KMS-11 (cell line): ENCODE data around the gene SIN3B.
A peak's percentile ranks its signal among the peaks of the same experiment; 100 is the strongest.

ENCODE experiments used
- H2AFZ ChIP-seq: fragments of 200-600 bp; sonication (generic); 2 replicates; pipeline ENCODE4 v1.6.1; 2016; ENCODE audit warnings: antibody characterized with exemption, mixed run types, low read depth
- H3K27ac ChIP-seq: fragments of 200-600 bp; sonication (generic); 2 replicates; pipeline ENCODE4 v1.6.1; 2016; ENCODE audit warnings: mild to moderate bottlenecking, mixed run types
- H3K27me3 ChIP-seq: fragments of 200-600 bp; sonication (generic); 2 replicates; pipeline ENCODE4 v1.6.1; 2017; ENCODE audit warnings: mild to moderate bottlenecking, low read depth, mixed run types, moderate library complexity; ENCODE audit not compliant: insufficient read depth
- H3K36me3 ChIP-seq: fragments of 200-600 bp; sonication (generic); 2 replicates; pipeline ENCODE4 v1.6.1; 2017; ENCODE audit warnings: mild to moderate bottlenecking, mixed run types; ENCODE audit not compliant: insufficient read depth
- H3K4me1 ChIP-seq: fragments of 200-600 bp; sonication (generic); 2 replicates; pipeline ENCODE4 v1.6.1; 2016; ENCODE audit warnings: mild to moderate bottlenecking, low read depth, mixed run types; ENCODE audit not compliant: poor library complexity, severe bottlenecking
- H3K4me2 ChIP-seq: fragments of 200-600 bp; sonication (generic); 2 replicates; pipeline ENCODE4 v1.7.0; 2016; ENCODE audit warnings: mild to moderate bottlenecking, mixed run types
- H3K4me3 ChIP-seq: fragments of 200-600 bp; sonication (generic); IDR thresholded peaks from 2 replicates; pipeline ENCODE4 v1.6.1; 2017; ENCODE audit warnings: low read depth, low read length, mixed read lengths; ENCODE audit not compliant: insufficient read depth
- H3K79me2 ChIP-seq: fragments of 200-600 bp; sonication (generic); 2 replicates; pipeline ENCODE4 v1.6.1; 2016; ENCODE audit warnings: low read depth, mixed run types; ENCODE audit not compliant: insufficient read depth
- H3K9ac ChIP-seq: fragments of 200-600 bp; sonication (generic); 2 replicates; pipeline ENCODE4 v1.6.1; 2016; ENCODE audit warnings: mild to moderate bottlenecking, mixed run types
- H4K20me1 ChIP-seq: fragments of 200-600 bp; sonication (generic); 2 replicates; pipeline ENCODE4 v1.6.1; 2016; ENCODE audit warnings: mild to moderate bottlenecking, mixed run types; ENCODE audit not compliant: insufficient read depth
- TF ChIP-seq, protein P1 (sequence below): fragments of 200-600 bp; sonication (generic); conservative IDR thresholded peaks from 2 replicates; pipeline ENCODE4 v1.6.1; 2017; ENCODE audit warnings: low read depth, mild to moderate bottlenecking, antibody characterized with exemption, low read length, moderate library complexity, mixed read lengths

SIN3B gene

GRCh38 chr19:16829010-16829821, at the start of gene SIN3B:
TSS of gene SIN3B (plus strand) at chr19:16829398. CDS start at chr19:16829421, 23 bp downstream.
- Histone ChIP-seq H3K79me2 (peaks cover 18% of the 10 kb centered on the region; the same call in 1 of the 2 replicates), H2AFZ (peak within 1 kb of the TSS; percentile 77), H3K4me2 (peak within 1 kb of the TSS; percentile 97), H3K27me3 (peaks cover 6% of the 10 kb centered on the region; the same call in 1 of the 2 replicates), H3K36me3 (no peaks in the 10 kb centered on the region), H3K9ac (peak within 1 kb of the TSS; percentile 78), H3K27ac (no peak within 1 kb of the TSS), H3K4me3 (no peak within 1 kb of the TSS), H3K4me1 (peaks cover 14% of the 10 kb centered on the region), H4K20me1 (no peaks in the 10 kb centered on the region)
- TF ChIP-seq, protein P1, sequence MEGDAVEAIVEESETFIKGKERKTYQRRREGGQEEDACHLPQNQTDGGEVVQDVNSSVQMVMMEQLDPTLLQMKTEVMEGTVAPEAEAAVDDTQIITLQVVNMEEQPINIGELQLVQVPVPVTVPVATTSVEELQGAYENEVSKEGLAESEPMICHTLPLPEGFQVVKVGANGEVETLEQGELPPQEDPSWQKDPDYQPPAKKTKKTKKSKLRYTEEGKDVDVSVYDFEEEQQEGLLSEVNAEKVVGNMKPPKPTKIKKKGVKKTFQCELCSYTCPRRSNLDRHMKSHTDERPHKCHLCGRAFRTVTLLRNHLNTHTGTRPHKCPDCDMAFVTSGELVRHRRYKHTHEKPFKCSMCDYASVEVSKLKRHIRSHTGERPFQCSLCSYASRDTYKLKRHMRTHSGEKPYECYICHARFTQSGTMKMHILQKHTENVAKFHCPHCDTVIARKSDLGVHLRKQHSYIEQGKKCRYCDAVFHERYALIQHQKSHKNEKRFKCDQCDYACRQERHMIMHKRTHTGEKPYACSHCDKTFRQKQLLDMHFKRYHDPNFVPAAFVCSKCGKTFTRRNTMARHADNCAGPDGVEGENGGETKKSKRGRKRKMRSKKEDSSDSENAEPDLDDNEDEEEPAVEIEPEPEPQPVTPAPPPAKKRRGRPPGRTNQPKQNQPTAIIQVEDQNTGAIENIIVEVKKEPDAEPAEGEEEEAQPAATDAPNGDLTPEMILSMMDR = no peak

DNA sequence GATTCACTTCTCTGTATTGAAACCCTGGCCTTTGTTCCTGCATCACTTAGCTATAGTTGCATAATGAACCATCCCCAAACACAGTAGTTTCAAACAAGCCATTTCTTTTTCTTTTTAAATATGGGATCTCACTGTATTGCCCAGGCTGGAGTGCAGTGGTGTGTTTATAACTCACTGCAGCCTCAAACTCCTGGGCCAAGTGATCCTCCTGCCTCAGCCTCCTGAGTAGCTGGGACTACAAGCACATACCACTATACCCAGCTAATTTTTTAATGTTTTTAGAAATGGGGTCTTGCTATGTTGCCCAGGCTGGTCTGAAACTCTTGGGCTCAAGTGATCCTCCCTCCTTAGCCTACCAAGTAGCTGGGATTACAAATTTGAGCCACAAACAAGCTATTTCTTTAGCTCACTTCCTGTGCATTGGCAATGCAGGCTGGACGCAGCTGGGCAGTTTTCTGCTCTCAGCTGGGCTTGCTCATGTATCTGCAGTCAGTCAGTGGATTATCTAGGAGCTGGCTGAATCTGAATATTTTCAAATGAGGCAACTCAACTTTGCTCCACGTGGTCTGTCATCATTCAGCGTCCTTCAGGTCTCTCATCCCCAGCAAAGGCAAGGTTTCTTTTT, 49.5 kb upstream of the SIN3B start:
- Histone ChIP-seq H3K27ac (no peak overlapping the region), H3K4me1 (no peaks in the 10 kb centered on the region), H3K79me2 (no peaks in the 10 kb centered on the region), H3K9ac (no peak overlapping the region), H4K20me1 (no peaks in the 10 kb centered on the region), H3K36me3 (no peaks in the 10 kb centered on the region), H3K4me3 (no peak overlapping the region), H2AFZ (no peak overlapping the region), H3K4me2 (no peak overlapping the region), H3K27me3 (peaks cover 4% of the 10 kb centered on the region; the same call in 1 of the 2 replicates)
- TF ChIP-seq, protein P1 = no peak

DNA sequence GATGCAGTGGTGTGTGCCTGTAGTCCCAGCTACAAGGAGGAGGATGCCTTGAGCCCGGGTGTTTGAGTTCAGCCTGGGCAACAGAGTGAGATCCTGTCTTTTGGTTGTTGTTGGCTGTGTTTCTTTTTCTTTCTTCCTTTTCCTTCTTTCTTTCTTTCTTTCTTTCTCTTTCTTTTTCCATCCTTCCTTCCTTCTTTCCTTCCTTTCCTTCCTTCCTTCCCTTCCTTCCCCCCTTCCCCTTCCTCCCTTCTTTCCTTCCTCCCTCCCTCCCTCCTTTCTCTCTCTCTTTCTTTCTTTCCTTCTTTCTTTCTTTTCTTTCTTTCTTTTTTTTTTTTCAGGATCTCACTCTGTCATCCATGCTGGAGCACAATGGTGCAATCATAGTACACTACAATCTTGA, 46.5 kb upstream of the SIN3B start:
- H3K36me3 ChIP-seq = no peaks in the 10 kb centered on the region
- H3K27ac ChIP-seq = no peak overlapping the region
- TF ChIP-seq, protein P1 = no peak
- H3K4me3 ChIP-seq = no peak overlapping the region
- H3K4me1 ChIP-seq = no peaks in the 10 kb centered on the region
- no peak overlapping the region for H3K9ac ChIP-seq
- H3K79me2 ChIP-seq = no peaks in the 10 kb centered on the region
- H2AFZ ChIP-seq = no peak overlapping the region
- H4K20me1 ChIP-seq = no peaks in the 10 kb centered on the region
- H3K27me3 ChIP-seq = no peaks in the 10 kb centered on the region; the same call in 1 of the 2 replicates
- H3K4me2 ChIP-seq = no peak overlapping the region

DNA sequence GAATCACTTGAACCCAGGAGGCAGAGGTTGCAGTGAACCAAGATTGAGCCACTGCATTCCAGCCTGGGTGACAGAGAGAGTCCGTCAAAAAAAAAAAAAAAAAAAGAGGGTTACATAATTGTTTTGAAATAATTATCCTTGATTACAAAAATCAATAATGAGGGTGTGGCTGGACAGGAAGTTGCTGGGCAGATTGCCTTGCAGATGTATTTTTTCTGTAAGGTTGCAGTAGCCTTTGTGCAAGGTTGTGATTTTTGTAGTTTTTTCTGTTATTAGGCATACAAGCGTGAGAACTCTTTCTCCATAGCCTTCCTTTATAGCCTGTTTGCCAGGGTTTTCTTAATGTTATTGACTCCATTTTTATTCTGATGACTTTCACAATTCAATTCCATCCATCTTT, 40.7 kb upstream of the SIN3B start:
- H3K9ac ChIP-seq = no peak overlapping the region
- H3K27me3 ChIP-seq = no peaks in the 10 kb centered on the region
- H3K4me3 ChIP-seq = no peak overlapping the region
- no peaks in the 10 kb centered on the region for H3K79me2 ChIP-seq
- no peaks in the 10 kb centered on the region for H3K36me3 ChIP-seq
- TF ChIP-seq, protein P1 = no peak
- H3K4me1 ChIP-seq = no peaks in the 10 kb centered on the region
- H2AFZ ChIP-seq = no peak overlapping the region
- H3K4me2 ChIP-seq = no peak overlapping the region
- H3K27ac ChIP-seq = no peak overlapping the region
- H4K20me1 ChIP-seq = no peaks in the 10 kb centered on the region
